ENCODE measurements around the gene HS1BP3.

HS1BP3 gene

GRCh38 chr2:20640411-20641122, 10.3 kb downstream of the HS1BP3 start:
- TF ChIP-seq EP300 (IDR thresholded peaks at IDR 0.05; ENCODE audit: borderline replicate concordance) = no peak

- TF ChIP-seq FOXM1 (IDR thresholded peaks at IDR 0.05; ENCODE audit: borderline replicate concordance, low read depth) (no peak), RAD21 (IDR thresholded peaks at IDR 0.05; ENCODE audit: low read depth) (no peak), MAX (IDR thresholded peaks at IDR 0.05) (no peak), TAF1 (IDR thresholded peaks at IDR 0.05; ENCODE audit: low read depth) (no peak), CEBPB (IDR thresholded peaks at IDR 0.05) (no peak)
Measured at GRCh38 chr2:20638646-20639430, 12.1 kb downstream of the HS1BP3 start.

DNA sequence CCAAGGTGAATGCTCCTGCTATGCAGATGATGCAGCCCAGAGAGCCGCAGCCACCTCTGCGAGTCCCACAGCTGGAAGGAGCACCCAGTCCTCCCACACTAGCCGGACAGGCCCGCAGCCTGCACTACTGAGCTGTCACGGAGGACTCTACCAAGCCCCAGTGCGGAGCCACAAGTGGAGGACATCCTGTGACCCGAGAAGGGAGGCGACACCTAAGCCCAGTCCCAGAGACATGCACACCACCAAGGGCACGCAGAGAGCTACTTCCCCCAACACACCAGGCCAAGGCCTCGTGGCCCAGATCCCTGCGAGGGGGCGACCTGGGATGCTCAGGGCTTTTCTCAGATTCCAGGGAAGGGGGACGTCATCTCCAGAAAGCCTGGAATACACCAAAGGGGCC, 12.9 kb downstream of the HS1BP3 start:
- TF ChIP-seq, protein P1, sequence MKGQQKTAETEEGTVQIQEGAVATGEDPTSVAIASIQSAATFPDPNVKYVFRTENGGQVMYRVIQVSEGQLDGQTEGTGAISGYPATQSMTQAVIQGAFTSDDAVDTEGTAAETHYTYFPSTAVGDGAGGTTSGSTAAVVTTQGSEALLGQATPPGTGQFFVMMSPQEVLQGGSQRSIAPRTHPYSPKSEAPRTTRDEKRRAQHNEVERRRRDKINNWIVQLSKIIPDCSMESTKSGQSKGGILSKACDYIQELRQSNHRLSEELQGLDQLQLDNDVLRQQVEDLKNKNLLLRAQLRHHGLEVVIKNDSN (IDR thresholded peaks at IDR 0.05) = no peak
- TF ChIP-seq TAF1 (IDR thresholded peaks at IDR 0.05; ENCODE audit: low read depth) = no peak
- TF ChIP-seq NFIC (IDR thresholded peaks at IDR 0.05) = no peak
- TF ChIP-seq ZBTB7A (IDR thresholded peaks at IDR 0.05; ENCODE audit: low read depth) = no peak
- TF ChIP-seq FOXM1 (IDR thresholded peaks at IDR 0.05; ENCODE audit: borderline replicate concordance, low read depth) = no peak
- TF ChIP-seq YY1 (IDR thresholded peaks at IDR 0.05; ENCODE audit: low read depth) = no peak
- TF ChIP-seq TEAD4 (IDR thresholded peaks at IDR 0.05) = no peak
- TF ChIP-seq, protein P2, sequence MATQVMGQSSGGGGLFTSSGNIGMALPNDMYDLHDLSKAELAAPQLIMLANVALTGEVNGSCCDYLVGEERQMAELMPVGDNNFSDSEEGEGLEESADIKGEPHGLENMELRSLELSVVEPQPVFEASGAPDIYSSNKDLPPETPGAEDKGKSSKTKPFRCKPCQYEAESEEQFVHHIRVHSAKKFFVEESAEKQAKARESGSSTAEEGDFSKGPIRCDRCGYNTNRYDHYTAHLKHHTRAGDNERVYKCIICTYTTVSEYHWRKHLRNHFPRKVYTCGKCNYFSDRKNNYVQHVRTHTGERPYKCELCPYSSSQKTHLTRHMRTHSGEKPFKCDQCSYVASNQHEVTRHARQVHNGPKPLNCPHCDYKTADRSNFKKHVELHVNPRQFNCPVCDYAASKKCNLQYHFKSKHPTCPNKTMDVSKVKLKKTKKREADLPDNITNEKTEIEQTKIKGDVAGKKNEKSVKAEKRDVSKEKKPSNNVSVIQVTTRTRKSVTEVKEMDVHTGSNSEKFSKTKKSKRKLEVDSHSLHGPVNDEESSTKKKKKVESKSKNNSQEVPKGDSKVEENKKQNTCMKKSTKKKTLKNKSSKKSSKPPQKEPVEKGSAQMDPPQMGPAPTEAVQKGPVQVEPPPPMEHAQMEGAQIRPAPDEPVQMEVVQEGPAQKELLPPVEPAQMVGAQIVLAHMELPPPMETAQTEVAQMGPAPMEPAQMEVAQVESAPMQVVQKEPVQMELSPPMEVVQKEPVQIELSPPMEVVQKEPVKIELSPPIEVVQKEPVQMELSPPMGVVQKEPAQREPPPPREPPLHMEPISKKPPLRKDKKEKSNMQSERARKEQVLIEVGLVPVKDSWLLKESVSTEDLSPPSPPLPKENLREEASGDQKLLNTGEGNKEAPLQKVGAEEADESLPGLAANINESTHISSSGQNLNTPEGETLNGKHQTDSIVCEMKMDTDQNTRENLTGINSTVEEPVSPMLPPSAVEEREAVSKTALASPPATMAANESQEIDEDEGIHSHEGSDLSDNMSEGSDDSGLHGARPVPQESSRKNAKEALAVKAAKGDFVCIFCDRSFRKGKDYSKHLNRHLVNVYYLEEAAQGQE (IDR thresholded peaks at IDR 0.05; ENCODE audit: low read depth) = no peak
- TF ChIP-seq CREB1 (IDR thresholded peaks at IDR 0.05; ENCODE audit: low read depth) = no peak

DNA sequence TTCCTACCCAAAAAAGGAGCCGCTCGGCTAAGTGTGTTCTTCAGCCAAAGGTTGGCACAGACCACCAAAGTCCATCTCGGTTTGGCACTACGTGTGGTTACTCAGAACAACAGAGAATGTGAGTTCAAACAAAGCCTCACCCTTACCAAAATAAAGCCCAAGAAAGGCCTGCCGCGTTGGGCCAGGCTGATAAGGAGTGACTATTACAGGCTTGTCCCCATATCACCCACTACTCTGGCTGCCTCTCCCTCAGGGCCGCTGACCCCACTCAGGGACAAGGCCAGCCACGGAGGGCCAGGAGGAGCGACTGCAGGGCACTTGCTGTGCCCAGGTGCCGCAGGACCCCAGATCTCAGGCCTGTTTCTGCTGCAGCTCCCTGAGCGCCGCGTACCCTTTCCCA, 13.8 kb downstream of the HS1BP3 start:
- TF ChIP-seq NFIC (IDR thresholded peaks at IDR 0.05) (no peak), ZBTB7A (IDR thresholded peaks at IDR 0.05; ENCODE audit: low read depth) (no peak), CREB1 (IDR thresholded peaks at IDR 0.05; ENCODE audit: low read depth) (no peak), EGR1 (IDR thresholded peaks at IDR 0.05) (no peak), TAF1 (IDR thresholded peaks at IDR 0.05; ENCODE audit: low read depth) (no peak), EP300 (IDR thresholded peaks at IDR 0.05; ENCODE audit: borderline replicate concordance) (no peak), CEBPB (IDR thresholded peaks at IDR 0.05) (no peak), FOXM1 (IDR thresholded peaks at IDR 0.05; ENCODE audit: borderline replicate concordance, low read depth) (no peak), RAD21 (IDR thresholded peaks at IDR 0.05; ENCODE audit: low read depth) (no peak), MAX (IDR thresholded peaks at IDR 0.05) (no peak), YY1 (IDR thresholded peaks at IDR 0.05; ENCODE audit: low read depth) (no peak), TCF12 (IDR thresholded peaks at IDR 0.05; ENCODE audit: low read depth) (no peak), TEAD4 (IDR thresholded peaks at IDR 0.05) (no peak)
- TF ChIP-seq, protein P2 (IDR thresholded peaks at IDR 0.05; ENCODE audit: low read depth) = no peak
- TF ChIP-seq, protein P1 (IDR thresholded peaks at IDR 0.05) = no peak

DNA sequence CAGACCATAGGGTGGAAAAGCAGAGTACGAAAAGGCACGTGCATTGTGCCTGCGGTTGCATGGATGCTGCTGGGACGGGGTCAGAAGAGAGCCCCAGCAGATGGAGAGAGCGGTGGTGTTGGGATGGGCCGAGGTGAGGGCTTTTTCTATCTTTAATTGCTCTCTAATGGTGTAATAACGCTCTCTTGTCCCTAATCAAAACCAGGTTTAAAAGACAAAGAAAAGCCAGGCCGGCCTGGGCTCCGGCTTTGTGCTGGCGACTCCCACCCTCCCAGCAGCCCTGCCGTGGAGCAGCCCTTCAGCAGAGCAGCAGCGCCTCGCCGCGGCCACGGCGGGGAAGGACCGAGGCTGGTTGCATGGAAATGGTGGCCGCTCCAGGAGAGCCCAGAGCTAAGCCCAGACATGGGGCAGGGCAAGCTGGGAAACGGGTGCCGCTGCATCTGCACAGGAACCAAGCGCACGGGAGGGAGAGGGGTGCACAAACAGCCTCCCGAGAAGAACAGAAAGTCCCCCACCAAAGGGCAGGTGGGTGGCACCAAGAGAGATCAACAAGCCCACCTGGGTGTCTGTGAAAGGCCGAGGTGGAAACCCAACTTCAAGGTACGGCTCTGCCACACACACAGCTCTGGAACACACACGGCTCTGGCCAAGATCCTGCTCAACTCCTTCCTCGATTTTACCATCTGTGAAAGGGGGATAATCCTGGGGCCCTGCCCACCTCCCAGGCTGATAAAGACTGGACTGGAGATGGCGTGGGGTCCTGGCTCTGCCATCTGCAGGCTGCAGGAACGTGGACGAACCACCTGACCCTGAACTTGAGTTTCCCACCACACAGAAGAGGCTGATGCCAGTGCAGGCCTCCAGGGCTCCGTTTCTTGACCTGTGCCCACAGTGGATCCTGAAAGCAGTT, 15.0 kb downstream of the HS1BP3 start:
- TF ChIP-seq MAX (IDR thresholded peaks at IDR 0.05) (no peak), YY1 (IDR thresholded peaks at IDR 0.05; ENCODE audit: low read depth) (peak; percentile 73), CEBPB (IDR thresholded peaks at IDR 0.05) (no peak), TAF1 (IDR thresholded peaks at IDR 0.05; ENCODE audit: low read depth) (no peak), CREB1 (IDR thresholded peaks at IDR 0.05; ENCODE audit: low read depth) (no peak), EGR1 (IDR thresholded peaks at IDR 0.05) (no peak), EP300 (IDR thresholded peaks at IDR 0.05; ENCODE audit: borderline replicate concordance) (no peak), RAD21 (IDR thresholded peaks at IDR 0.05; ENCODE audit: low read depth) (peak; percentile 98), NFIC (IDR thresholded peaks at IDR 0.05) (no peak), FOXM1 (IDR thresholded peaks at IDR 0.05; ENCODE audit: borderline replicate concordance, low read depth) (no peak), TCF12 (IDR thresholded peaks at IDR 0.05; ENCODE audit: low read depth) (no peak), ZBTB7A (IDR thresholded peaks at IDR 0.05; ENCODE audit: low read depth) (no peak), TEAD4 (IDR thresholded peaks at IDR 0.05) (no peak)
- TF ChIP-seq, protein P2 (IDR thresholded peaks at IDR 0.05; ENCODE audit: low read depth) = no peak
- TF ChIP-seq, protein P1 (IDR thresholded peaks at IDR 0.05) = no peak
